Endometrial microvascular endothelial cells (primary cell): ENCODE data around the gene KRTAP4-9. TPM values are rescaled to one million over a fixed set of nuclear protein-coding genes. Genes with fewer than 3 reads are reported as not detected.

ENCODE experiments used
- total RNA-seq: library from RNA; depleted of rRNA; stranded (reverse); fragments of >200 nt; gene quantifications from one replicate; pipeline ENCODE4 v1.2.3, GENCODE V29; 2015; ENCODE audit errors: inconsistent ontology term

The KRTAP4-9 gene
- total RNA-seq, 1 donor from 2014 or later: not detected

Other genes starting within 250 kb of the KRTAP4-9 start
- gene KRT12, start 238.2 kb upstream of the KRTAP4-9 start, total RNA-seq: not detected
- not detected for gene KRT20, start 220.1 kb upstream of the KRTAP4-9 start, total RNA-seq
- gene KRT23, start 167.7 kb upstream of the KRTAP4-9 start, total RNA-seq: not detected
- gene KRT39, start 138.4 kb upstream of the KRTAP4-9 start, total RNA-seq: not detected
- gene KRT40, start 121.1 kb upstream of the KRTAP4-9 start, total RNA-seq: not detected
- gene KRTAP3-3, start 111.2 kb upstream of the KRTAP4-9 start, total RNA-seq: not detected
- gene KRTAP3-2, start 105.5 kb upstream of the KRTAP4-9 start, total RNA-seq: not detected
- gene KRTAP3-1, start 96.3 kb upstream of the KRTAP4-9 start, total RNA-seq: not detected
- gene KRTAP1-5, start 78.2 kb upstream of the KRTAP4-9 start, total RNA-seq: not detected
- gene KRTAP1-4, start 75.2 kb upstream of the KRTAP4-9 start, total RNA-seq: not detected
- not detected for gene KRTAP1-3, start 70.5 kb upstream of the KRTAP4-9 start, total RNA-seq
- not detected for gene KRTAP1-1, start 63.9 kb upstream of the KRTAP4-9 start, total RNA-seq
- gene KRTAP2-1, start 58.1 kb upstream of the KRTAP4-9 start, total RNA-seq: not detected
- not detected for gene KRTAP2-2, start 50.2 kb upstream of the KRTAP4-9 start, total RNA-seq
- not detected for gene KRTAP2-3, start 45.3 kb upstream of the KRTAP4-9 start, total RNA-seq
- not detected for gene KRTAP2-4, start 39.5 kb upstream of the KRTAP4-9 start, total RNA-seq
- not detected for gene KRTAP4-7, start 21.2 kb upstream of the KRTAP4-9 start, total RNA-seq
- not detected for gene KRTAP4-8, start 7.2 kb upstream of the KRTAP4-9 start, total RNA-seq
- gene KRTAP4-16, start 3.2 kb upstream of the KRTAP4-9 start, total RNA-seq: not detected
- not detected for gene KRTAP4-11, start 13.0 kb downstream of the KRTAP4-9 start, total RNA-seq
- gene KRTAP4-12, start 18.8 kb downstream of the KRTAP4-9 start, total RNA-seq: not detected
- gene KRTAP4-6, start 35.2 kb downstream of the KRTAP4-9 start, total RNA-seq: not detected
- gene KRTAP4-5, start 44.4 kb downstream of the KRTAP4-9 start, total RNA-seq: not detected
- gene KRTAP4-4, start 55.4 kb downstream of the KRTAP4-9 start, total RNA-seq: not detected
- not detected for gene KRTAP4-3, start 62.8 kb downstream of the KRTAP4-9 start, total RNA-seq
- not detected for gene KRTAP4-2, start 72.8 kb downstream of the KRTAP4-9 start, total RNA-seq
- gene KRTAP4-1, start 79.5 kb downstream of the KRTAP4-9 start, total RNA-seq: not detected
- gene KRTAP9-1, start 84.5 kb downstream of the KRTAP4-9 start, total RNA-seq: not detected
- not detected for gene KRTAP9-2, start 121.3 kb downstream of the KRTAP4-9 start, total RNA-seq
- gene KRTAP9-3, start 127.1 kb downstream of the KRTAP4-9 start, total RNA-seq: not detected
- not detected for gene KRTAP9-8, start 132.6 kb downstream of the KRTAP4-9 start, total RNA-seq
- gene KRTAP9-4, start 144.3 kb downstream of the KRTAP4-9 start, total RNA-seq: not detected
- gene KRTAP9-9, start 150.0 kb downstream of the KRTAP4-9 start, total RNA-seq: not detected
- not detected for gene KRTAP9-6, start 160.0 kb downstream of the KRTAP4-9 start, total RNA-seq
- gene KRTAP9-7, start 170.3 kb downstream of the KRTAP4-9 start, total RNA-seq: not detected
- not detected for gene KRTAP29-1, start 197.5 kb downstream of the KRTAP4-9 start, total RNA-seq
- not detected for gene KRTAP16-1, start 203.9 kb downstream of the KRTAP4-9 start, total RNA-seq
- not detected for gene KRTAP17-1, start 210.3 kb downstream of the KRTAP4-9 start, total RNA-seq
- gene KRT33A, start 245.4 kb downstream of the KRTAP4-9 start, total RNA-seq: not detected